Activated CD8-positive, alpha-beta memory T cell treated with anti-CD3 and anti-CD28 coated beads for 4 hours (primary cell): ENCODE results near the gene MRPL45.

Experiments
- DNase-seq, 2 donors: peaks; one replicate each; pipeline ENCODE4 v3.0.0-alpha.2; 2020; ENCODE audit warnings: low read depth in 2 of 2

MRPL45 gene

GRCh38 chr17:38325221-38325851, 28.4 kb downstream of the MRPL45 start:
- DNase-seq: no peak

DNA sequence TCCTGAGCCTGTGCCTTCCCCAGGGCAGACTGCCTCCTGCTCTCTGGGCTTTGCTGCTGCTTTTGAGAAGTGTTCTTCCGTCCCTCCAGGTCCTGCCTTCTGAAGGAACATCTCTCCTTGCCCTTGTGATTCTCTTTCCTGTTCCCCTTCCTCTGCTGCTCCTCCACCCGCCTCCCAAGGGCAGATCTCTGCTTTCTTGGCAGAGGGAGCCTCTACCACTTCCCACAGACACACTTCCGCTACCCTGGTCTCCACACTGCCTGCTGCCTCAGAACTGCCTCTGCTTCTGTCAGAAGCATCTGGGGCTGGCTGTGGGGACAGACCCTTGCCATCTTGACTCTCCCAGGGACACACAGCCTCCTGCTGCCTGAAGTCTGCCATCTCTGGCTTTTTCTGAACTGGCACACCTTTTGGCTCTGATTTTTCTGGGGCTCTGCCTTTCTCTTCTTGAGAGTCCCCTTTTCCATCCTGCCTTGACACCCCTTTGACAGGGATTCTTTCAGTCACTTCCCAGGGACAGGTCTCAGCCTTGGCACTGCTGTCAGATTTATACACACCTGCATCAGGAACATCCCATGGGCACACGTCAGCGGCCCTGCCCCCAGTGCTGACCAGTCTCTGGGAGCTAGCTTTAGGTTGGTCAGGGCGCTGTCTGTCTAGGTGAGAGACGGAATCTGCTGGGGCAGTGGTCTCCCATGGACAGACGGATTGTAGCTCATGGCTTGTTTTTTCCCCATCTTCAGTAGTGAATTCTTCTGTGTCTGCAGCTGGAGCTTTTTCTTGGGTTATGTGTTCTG, 30.2 kb downstream of the MRPL45 start:
- DNase-seq: no peak

- no peak for DNase-seq
These were observed 31.0 kb downstream of the MRPL45 start for GRCh38 chr17:38327936-38328335.

DNA sequence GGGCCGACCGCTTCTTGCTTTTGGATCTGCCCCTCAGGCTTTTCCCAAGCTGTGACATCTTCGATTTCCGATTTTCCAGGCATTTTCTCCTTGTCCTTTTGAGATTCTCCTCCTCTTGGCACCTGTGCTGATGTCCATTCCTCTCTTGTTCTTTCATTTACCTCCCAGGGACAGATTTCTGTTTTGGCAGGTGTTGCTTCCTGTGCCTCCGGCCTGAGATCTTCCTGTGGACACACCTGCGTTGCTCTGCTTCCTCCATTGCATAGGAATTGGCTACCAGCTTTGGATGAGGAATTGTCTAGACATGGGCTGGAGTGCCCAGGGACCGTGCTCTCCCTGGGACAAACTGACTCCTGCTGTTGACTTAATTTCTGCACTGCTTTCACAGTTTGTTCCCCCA, 31.7 kb downstream of the MRPL45 start:
- DNase-seq: no peak

GRCh38 chr17:38329284-38329683, 32.3 kb downstream of the MRPL45 start:
- no peak for DNase-seq

- no peak for DNase-seq
These were observed 33.1 kb downstream of the MRPL45 start for GRCh38 chr17:38329808-38330730.

DNA sequence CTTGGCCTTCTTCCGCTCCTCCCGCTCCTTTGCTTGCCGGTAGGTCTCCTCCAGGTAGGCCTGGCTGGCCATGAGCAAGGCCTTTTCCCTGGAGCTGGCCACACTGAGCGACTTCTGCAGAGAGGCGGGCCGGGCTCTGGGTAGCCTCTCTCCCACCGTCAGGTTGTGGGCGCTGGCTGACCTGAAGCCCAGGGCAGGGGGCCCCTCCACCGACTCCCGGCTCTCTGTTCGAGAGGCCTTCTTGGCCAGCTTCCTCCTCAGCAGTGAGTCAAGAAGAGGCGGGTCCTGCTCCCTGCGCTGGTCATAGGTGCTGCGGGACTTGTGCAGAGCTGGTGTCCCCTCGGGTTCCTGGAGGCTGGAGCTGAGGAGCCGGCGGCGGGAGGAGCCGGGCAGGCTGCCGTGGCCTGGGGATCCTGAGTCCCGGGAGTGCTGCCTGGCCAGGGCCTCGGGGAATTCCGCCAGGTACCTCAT, 34.0 kb downstream of the MRPL45 start:
- DNase-seq: no peak

DNA sequence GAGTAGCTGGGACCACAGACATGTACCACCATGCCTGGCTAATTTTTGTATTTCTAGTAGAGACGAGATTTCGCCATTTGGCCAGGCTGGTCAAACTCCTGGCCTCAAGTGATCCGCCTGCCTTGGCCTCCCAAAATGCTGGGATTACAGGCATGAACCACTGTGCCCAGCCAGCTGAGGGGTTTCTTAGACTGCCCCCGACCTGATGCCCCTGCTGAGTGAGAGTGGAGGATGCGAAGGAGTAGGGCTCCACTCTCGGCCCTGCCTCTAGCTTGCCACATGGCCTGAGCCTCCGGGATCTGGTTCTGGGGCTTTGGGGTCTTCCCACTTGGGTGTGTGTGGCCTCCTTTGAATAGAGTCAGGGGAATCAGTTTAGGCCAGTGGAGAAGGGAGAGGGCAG, 35.8 kb downstream of the MRPL45 start:
- no peak for DNase-seq

DNA sequence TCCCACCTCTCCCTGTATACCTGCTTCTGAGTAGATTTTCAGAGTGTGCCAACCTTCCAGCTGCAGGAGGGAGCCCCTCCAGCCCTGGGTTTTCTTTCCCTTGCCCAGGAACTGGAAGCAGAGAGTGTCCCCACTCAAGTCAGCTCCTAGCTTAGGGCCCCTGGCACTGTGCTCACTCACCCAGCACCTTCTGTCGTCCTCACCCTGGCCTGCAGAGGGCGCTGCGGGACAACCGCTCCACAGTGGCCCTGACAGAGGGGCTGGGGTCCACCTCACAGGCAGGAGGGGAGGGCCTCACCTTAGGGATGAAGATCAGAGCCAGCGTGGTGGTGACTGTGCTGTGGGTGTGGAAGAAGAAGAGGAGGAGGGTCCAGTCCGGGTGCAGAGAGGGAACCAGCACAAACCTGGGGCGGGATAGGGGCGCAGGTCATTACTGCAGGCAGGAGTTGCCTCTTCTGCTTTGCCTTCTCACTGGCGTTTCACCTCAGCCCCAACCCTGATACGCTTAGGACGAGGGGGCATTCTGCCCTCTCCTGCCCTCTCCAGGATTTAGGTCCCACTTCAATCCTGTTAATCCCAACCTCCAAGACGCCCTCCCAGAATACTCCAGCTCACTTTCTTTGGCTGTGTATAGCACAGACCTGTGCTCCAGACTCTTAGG, 36.8 kb downstream of the MRPL45 start:
- no peak for DNase-seq

DNA sequence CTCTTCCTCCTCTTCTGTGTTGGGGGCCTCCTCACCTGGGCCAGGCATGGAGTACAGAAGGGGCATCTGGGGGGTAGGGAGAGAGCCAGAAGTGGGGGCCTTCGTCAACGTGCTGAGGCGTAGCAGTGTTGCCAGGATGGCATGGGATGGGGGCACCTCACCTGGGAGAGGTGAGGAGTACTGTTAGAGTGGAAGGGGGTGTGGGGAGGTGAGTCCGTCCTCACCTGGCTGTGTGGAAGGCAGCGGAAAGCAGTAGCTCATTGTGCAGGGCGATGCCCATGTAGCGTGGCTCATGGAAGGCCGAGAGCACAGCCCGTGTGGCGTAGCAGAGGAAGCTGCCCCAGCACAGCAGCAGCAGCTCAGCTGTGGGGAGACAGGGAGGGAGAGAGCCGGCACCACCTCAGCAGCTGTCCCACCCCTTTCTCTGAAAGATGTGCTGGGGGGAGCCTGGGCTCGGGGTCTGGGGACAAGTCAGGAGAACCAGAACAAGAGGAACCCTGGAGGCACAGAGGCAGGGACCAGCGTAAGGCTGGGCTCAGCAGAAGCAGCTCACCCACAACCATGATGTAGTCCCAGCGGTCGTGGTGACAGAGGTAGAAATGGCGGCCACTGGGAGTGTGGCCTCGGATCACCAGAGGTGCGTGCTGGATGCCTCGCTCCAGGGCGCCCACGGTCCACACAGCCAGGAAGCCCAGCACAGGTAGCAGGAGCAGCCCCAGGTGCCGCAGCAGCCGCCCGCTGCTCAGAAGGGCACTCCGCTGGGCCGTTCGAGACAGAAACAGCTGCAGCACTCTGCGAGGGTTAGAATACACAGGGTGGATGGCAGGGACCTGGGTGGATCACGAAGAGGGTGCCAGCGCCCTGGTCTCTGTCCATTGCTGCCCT, 37.8 kb downstream of the MRPL45 start:
- DNase-seq: no peak

GRCh38 chr17:38336838-38337237, 39.9 kb downstream of the MRPL45 start:
- DNase-seq: no peak

- no peak for DNase-seq
These were observed 41.1 kb downstream of the MRPL45 start for GRCh38 chr17:38338053-38338452.

DNA sequence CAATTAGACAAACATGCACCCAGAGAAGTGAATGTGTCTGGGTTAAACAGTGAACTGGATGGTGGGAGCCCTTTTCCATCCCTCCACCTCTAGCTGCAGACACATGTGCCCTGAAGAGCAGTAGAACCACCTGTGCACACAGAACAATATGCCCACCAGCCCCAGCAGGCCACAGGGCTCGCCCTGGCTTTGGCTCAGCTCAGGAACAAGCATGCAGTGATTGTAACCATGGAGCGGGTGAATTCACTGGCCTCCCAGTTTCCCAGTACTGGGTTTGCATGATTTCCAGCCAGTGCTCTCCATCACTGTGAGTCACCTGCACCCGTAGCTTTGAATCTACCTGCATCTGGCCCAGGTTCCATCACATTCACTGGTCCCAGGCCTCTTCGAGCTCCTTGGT, 41.6 kb downstream of the MRPL45 start:
- no peak for DNase-seq

DNA sequence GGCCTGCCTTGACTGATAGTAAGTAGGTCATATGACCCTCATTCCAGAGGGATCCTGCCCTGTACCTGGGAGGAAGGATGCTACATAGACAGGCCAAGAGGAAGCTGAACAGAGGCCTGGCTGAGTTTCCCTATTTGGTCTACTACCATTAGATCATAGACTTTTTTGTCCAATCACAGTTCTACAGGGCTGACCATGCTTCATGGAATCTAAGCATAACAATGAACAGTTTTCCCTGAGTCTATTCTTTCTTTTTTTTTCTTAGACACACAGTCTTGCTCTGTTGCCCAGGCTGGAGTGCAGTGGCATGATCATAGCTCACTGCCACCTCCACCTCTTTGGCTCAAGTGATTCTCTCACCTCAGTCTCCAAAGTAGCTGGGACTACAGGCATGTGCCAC, 42.9 kb downstream of the MRPL45 start:
- DNase-seq: no peak

GRCh38 chr17:38341035-38341721, 44.2 kb downstream of the MRPL45 start:
- no peak for DNase-seq

- no peak for DNase-seq
These were observed 46.1 kb downstream of the MRPL45 start for GRCh38 chr17:38342886-38343607.

- DNase-seq: no peak
These were observed 46.8 kb downstream of the MRPL45 start, which contains the start of gene GPR179 for GRCh38 chr17:38343608-38344419. Gene GPR179, minus strand, starts transcription at chr17:38343956. Its CDS starts 167 bp downstream, at chr17:38343789.

- DNase-seq: no peak
These were observed 47.4 kb downstream of the MRPL45 start for GRCh38 chr17:38344420-38344745.

- no peak for DNase-seq
These were observed 48.8 kb downstream of the MRPL45 start for GRCh38 chr17:38345743-38346142.
